OCI-LY7 (cell line): ENCODE results near the gene YWHAQ. TPM values are rescaled to one million over a fixed set of nuclear protein-coding genes. Genes with fewer than 3 reads are reported as not detected.
"Not testable (repeated sequence)": the region's sequence is repeated elsewhere in the genome, so short reads cannot be mapped to it uniquely, and the experiment has no call there.

Source experiments
- BruUV-seq: library from RNA; stranded (reverse); fragments of 400-500 nt; replicated peaks from 2 replicates; lab custom pipeline; 2021; lab: Mats Ljungman, UMichigan
- CTCF ChIA-PET: fragments of 300-600 bp; sonication (Branson Sonifier 250); formaldehyde crosslinking; loops from one replicate; lab custom pipeline; 2022; ENCODE audit warnings: antibody characterized with exemption; ENCODE audit not compliant: unreplicated experiment; lab: Charles Lee
- POLR2A ChIA-PET: fragments of 300-600 bp; sonication (Branson Sonifier 250); formaldehyde crosslinking; loops from one replicate; lab custom pipeline; 2022; ENCODE audit warnings: antibody characterized with exemption; lab: Charles Lee
- DNase-seq: peaks from one replicate; pipeline ENCODE4 v3.0.0-alpha.2; 2015; ENCODE audit warnings: low spot score
- H2AFZ ChIP-seq: fragments of 200-600 bp; sonication (generic), shearing (Covaris generic); 2 replicates; pipeline ENCODE4 v1.6.1; 2014; ENCODE audit warnings: mild to moderate bottlenecking, antibody characterized with exemption, low read length, moderate library complexity
- H3K27ac ChIP-seq: fragments of 200-600 bp; sonication (generic); 2 replicates; pipeline ENCODE4 v1.5.1; 2014; ENCODE audit warnings: mixed run types, low read depth, mild to moderate bottlenecking, moderate library complexity, low read length, inconsistent platforms; ENCODE audit not compliant: poor library complexity, severe bottlenecking
- H3K36me3 ChIP-seq: fragments of 200-600 bp; sonication (generic); 2 replicates; pipeline ENCODE4 v1.6.1; 2014; ENCODE audit warnings: mild to moderate bottlenecking, antibody characterized with exemption, low read length, moderate library complexity, mixed read lengths; ENCODE audit not compliant: insufficient read depth
- H3K4me1 ChIP-seq: fragments of 200-600 bp; sonication (generic); 2 replicates; pipeline ENCODE4 v1.5.1; 2014; ENCODE audit warnings: mild to moderate bottlenecking, low read length; ENCODE audit not compliant: insufficient read depth, poor library complexity, severe bottlenecking
- H3K4me2 ChIP-seq: fragments of 200-600 bp; sonication (generic); 2 replicates; pipeline ENCODE4 v1.6.1; 2014; ENCODE audit warnings: mild to moderate bottlenecking, low read length
- H3K4me3 ChIP-seq: fragments of 200-600 bp; sonication (generic); 2 replicates; pipeline ENCODE4 v1.5.1; 2014; ENCODE audit warnings: mild to moderate bottlenecking, low read depth, low read length; ENCODE audit not compliant: poor library complexity, severe bottlenecking
- H3K79me2 ChIP-seq: fragments of 200-600 bp; sonication (generic); 2 replicates; pipeline ENCODE4 v1.6.1; 2016; ENCODE audit warnings: low read depth, mild to moderate bottlenecking, low read length, moderate library complexity, mixed read lengths; ENCODE audit not compliant: insufficient read depth
- H3K9me2 ChIP-seq: fragments of 200-600 bp; sonication (generic); 2 replicates; pipeline ENCODE4 v1.6.1; 2016; ENCODE audit warnings: mild to moderate bottlenecking, low read length, mixed read lengths; ENCODE audit not compliant: insufficient read depth
- H3K9me3 ChIP-seq: fragments of 200-600 bp; sonication (generic); 2 replicates; pipeline ENCODE4 v1.6.1; 2014; ENCODE audit warnings: mild to moderate bottlenecking, mixed run types, low read length, mixed read lengths
- H4K20me1 ChIP-seq: fragments of 200-600 bp; sonication (generic); 2 replicates; pipeline ENCODE4 v1.6.1; 2014; ENCODE audit warnings: mild to moderate bottlenecking, antibody characterized with exemption, low read length, moderate library complexity, mixed read lengths; ENCODE audit not compliant: insufficient read depth
- CTCF ChIP-seq: fragments of 200-600 bp; sonication (generic); conservative IDR thresholded peaks from 2 replicates; pipeline ENCODE4 v1.5.1; 2014; ENCODE audit warnings: mild to moderate bottlenecking, antibody characterized with exemption, low read length, moderate library complexity, mixed read lengths
- EZH2phosphoT487 ChIP-seq: fragments of 200-600 bp; sonication (generic); IDR thresholded peaks from 2 replicates; pipeline ENCODE4 v1.6.1; 2018; ENCODE audit warnings: low read depth, borderline replicate concordance, mild to moderate bottlenecking, mixed run types, antibody characterized with exemption, low read length, moderate library complexity, mixed read lengths
- intact Hi-C: fragments of 100-400 bp; cut with micrococcal nuclease; formaldehyde crosslinking; loops from one replicate; pipeline ENCODE4 v1.10.0; 2022; ENCODE audit not compliant: unreplicated experiment
- total RNA-seq, 2 experiments: library from RNA; depleted of rRNA in 1 of 2; stranded (reverse); fragments of >200 nt in 1 of 2; shearing (Covaris generic) in 1 of 2; gene quantifications; 2 replicates each; pipeline ENCODE4 v1.2.3, GENCODE V29; 2014 to 2022

YWHAQ gene
- total RNA-seq, 2 experiments from 2014 or later: 181 to 252 TPM

- no TSS peak for BruUV-seq
- Histone ChIP-seq H3K36me3 (peaks cover 14% of the 10 kb centered on the region), H3K9me2 (no peaks in the 10 kb centered on the region), H4K20me1 (peaks cover 15% of the 10 kb centered on the region; the same call in 1 of the 2 replicates), H3K27ac (peak overlapping the region; percentile 97), H2AFZ (0 out of 2 replicates have a peak overlapping the region, but pooled peaks have one; percentile 19), H3K9me3 (no peaks in the 10 kb centered on the region), H3K4me3 (peak overlapping the region; percentile 89), H3K4me2 (peak overlapping the region; percentile 85), H3K79me2 (peaks cover 71% of the 10 kb centered on the region), H3K4me1 (peaks cover 36% of the 10 kb centered on the region)
- peak; percentile 61 for DNase-seq
- TF ChIP-seq CTCF: no peak
- TF ChIP-seq EZH2phosphoT487: no peak
- intact Hi-C loops: loop anchor here (1.0 to 10.0 kb wide), 3 partner anchors 76 to 490 kb away; partner anchors contain the start of genes CPSF3, ITGB1BP1, KLF11 and YWHAQ
- POLR2A ChIA-PET: interaction anchor here (1.0 to 5.0 kb wide), 6 partner anchors 11 to 76 kb away, joined by 3 to 50 read pairs (median 6); no protein-coding TSS in a partner anchor
- CTCF ChIA-PET: interaction anchor here (0.9 kb wide), 1 partner anchor 9 kb away, joined by 3 read pairs; no protein-coding TSS in a partner anchor
These were observed 75.9 kb downstream of the YWHAQ start for GRCh38 chr2:9554921-9555296.

GRCh38 chr2:9552219-9553178 lies 78.3 kb downstream of the YWHAQ start:
- peaks cover 93% of the 10 kb centered on the region for H3K79me2 ChIP-seq
- no TSS peak for BruUV-seq
- peaks cover 15% of the 10 kb centered on the region; the same call in 1 of the 2 replicates for H4K20me1 ChIP-seq
- H3K27ac ChIP-seq: peak overlapping the region; percentile 97
- H3K4me2 ChIP-seq: peak overlapping the region; percentile 85
- H3K4me3 ChIP-seq: peak overlapping the region; percentile 89
- H3K4me1 ChIP-seq: peaks cover 59% of the 10 kb centered on the region
- DNase-seq: no peak
- H3K36me3 ChIP-seq: 0 out of 2 replicates have a peak, but pooled peaks cover under 1% of the 10 kb centered on the region
- ChIA-PET POLR2A (interaction anchor here (0.7 to 5.0 kb wide), 4 partner anchors 8 to 362 kb away, joined by 3 to 50 read pairs (median 4); no protein-coding TSS in a partner anchor), CTCF (interaction anchor here (1.1 kb wide), 1 partner anchor 10 kb away, joined by 3 read pairs; no protein-coding TSS in a partner anchor)
- no peak overlapping the region for H2AFZ ChIP-seq
- no peaks in the 10 kb centered on the region for H3K9me2 ChIP-seq
- TF ChIP-seq CTCF: no peak
- no peak for TF ChIP-seq EZH2phosphoT487
- intact Hi-C loops: loop anchor here (10.0 kb wide), 1 partner anchor 492 kb away; the partner anchor contains the start of gene KLF11
- H3K9me3 ChIP-seq: no peaks in the 10 kb centered on the region

GRCh38 chr2:9550859-9551391 lies 79.9 kb downstream of the YWHAQ start:
- peaks cover 96% of the 10 kb centered on the region for H3K79me2 ChIP-seq
- POLR2A ChIA-PET: interaction anchor here (0.5 to 4.0 kb wide), 7 partner anchors 11 to 127 kb away, joined by 4 to 33 read pairs (median 5); no protein-coding TSS in a partner anchor

More at GRCh38 chr2:9550859-9551391, 79.9 kb downstream of the YWHAQ start:
- not testable (repeated sequence) for H3K9me2 ChIP-seq, H3K9me3 ChIP-seq, H3K36me3 ChIP-seq, BruUV-seq, H2AFZ ChIP-seq
- Histone ChIP-seq H4K20me1 (peaks cover 15% of the 10 kb centered on the region; the same call in 1 of the 2 replicates), H3K4me3 (peak overlapping the region; percentile 89), H3K27ac (peak overlapping the region; percentile 97), H3K4me1 (peaks cover 69% of the 10 kb centered on the region), H3K4me2 (peak overlapping the region; percentile 85)
- CTCF ChIA-PET: interaction anchor here (1.1 kb wide), 1 partner anchor 80 kb away, joined by 4 read pairs; the partner anchor contains the start of gene YWHAQ
- intact Hi-C loops: loop anchor here (10.0 kb wide), 1 partner anchor 494 kb away; the partner anchor contains the start of gene KLF11
- DNase-seq: peak; percentile 56
